ENCODE measurements around the gene CLSTN2. TPM values are rescaled to one million over a fixed set of nuclear protein-coding genes. Genes with fewer than 3 reads are reported as not detected.

Gene CLSTN2
- total RNA-seq, 2 donors from 2014 or later: 0.82 to 1.3 TPM

DNA sequence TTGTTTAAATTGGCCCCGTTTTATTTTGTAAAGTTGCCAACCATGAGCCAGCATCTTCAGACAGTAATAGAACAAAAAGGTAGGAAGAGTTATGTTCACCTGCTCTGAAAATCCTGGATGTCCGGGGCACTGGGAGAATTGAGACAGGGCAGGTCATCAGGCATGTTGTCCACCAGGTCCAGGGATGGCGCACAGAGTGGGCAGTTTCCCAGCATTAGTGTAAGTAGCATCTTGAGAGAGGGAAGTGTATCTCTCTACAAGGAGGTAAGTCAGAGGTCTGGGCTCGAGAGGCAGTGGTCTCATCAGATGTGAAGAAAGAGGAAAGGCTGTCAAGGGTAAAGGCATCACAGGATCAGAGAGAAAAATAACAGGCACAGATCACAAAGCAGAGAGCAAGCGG lies 339.4 kb downstream of the CLSTN2 start:
- Histone ChIP-seq H3K4me1 (no peaks in the 10 kb centered on the region), H3K27ac (no peak overlapping the region), H3K9me3 (no peaks in the 10 kb centered on the region), H3K36me3 (no peaks in the 10 kb centered on the region), H3K27me3 (no peaks in the 10 kb centered on the region), H3K9ac (ENCODE audit: low read depth in 2 of 2, low read length in 2 of 2) (no peak overlapping the region), H3K4me3 (no peak overlapping the region)
- intact Hi-C loops (cut with DNase I): no loop called here
- DNase-seq: no peak
- TF ChIP-seq, protein P1, sequence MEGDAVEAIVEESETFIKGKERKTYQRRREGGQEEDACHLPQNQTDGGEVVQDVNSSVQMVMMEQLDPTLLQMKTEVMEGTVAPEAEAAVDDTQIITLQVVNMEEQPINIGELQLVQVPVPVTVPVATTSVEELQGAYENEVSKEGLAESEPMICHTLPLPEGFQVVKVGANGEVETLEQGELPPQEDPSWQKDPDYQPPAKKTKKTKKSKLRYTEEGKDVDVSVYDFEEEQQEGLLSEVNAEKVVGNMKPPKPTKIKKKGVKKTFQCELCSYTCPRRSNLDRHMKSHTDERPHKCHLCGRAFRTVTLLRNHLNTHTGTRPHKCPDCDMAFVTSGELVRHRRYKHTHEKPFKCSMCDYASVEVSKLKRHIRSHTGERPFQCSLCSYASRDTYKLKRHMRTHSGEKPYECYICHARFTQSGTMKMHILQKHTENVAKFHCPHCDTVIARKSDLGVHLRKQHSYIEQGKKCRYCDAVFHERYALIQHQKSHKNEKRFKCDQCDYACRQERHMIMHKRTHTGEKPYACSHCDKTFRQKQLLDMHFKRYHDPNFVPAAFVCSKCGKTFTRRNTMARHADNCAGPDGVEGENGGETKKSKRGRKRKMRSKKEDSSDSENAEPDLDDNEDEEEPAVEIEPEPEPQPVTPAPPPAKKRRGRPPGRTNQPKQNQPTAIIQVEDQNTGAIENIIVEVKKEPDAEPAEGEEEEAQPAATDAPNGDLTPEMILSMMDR (IDR thresholded peaks at IDR 0.05): no peak

DNA sequence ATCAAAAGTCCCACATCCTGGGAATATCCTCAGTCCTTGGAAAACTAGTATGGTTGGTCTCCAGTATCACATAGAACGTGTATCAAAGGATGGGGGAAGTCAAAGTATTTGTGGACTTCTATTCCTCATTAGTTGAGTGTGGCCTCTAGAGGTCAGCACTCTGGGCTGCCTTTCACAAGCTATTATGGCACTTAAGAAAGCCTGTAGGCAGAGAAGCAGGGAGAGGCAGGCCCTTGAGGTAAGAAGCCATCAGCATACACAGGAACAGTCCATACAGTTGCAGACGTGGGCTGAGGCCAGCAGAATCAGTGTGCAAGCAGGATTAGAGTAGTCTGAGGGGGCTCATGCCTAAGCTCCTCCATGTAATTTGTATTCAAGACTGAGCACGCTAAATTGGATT lies 341.7 kb downstream of the CLSTN2 start:
- no peaks in the 10 kb centered on the region for H3K4me1 ChIP-seq
- TF ChIP-seq, protein P1 (IDR thresholded peaks at IDR 0.05): no peak
- no peak overlapping the region for H3K4me3 ChIP-seq
- intact Hi-C loops (cut with DNase I): no loop called here
- no peak overlapping the region for H3K27ac ChIP-seq
- H3K9me3 ChIP-seq: no peaks in the 10 kb centered on the region
- no peaks in the 10 kb centered on the region for H3K36me3 ChIP-seq
- DNase-seq: no peak
- H3K9ac ChIP-seq (ENCODE audit: low read depth in 2 of 2, low read length in 2 of 2): no peak overlapping the region
- H3K27me3 ChIP-seq: no peaks in the 10 kb centered on the region

DNA sequence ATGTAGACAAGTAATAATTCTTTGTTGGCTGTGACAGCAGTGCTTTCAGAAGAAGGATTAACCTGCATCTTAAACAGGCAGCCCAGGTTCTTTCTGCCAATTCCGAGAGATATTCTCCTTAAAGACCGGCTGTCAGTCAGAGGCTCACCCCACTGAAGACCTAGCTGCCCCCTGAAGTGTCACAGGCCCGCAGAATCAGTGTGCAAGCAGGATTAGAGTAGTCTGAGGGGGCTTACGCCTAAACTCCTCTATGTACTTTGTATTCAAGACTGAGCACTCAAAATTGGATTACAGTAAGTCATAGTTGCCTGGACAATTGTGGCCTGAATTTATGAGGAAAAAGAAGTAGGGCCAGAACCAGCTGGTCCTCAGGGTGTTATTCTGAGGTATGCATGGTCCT lies 342.9 kb downstream of the CLSTN2 start:
- Histone ChIP-seq H3K9me3 (no peaks in the 10 kb centered on the region), H3K4me3 (no peak overlapping the region), H3K27me3 (no peaks in the 10 kb centered on the region), H3K4me1 (no peaks in the 10 kb centered on the region), H3K9ac (ENCODE audit: low read depth in 2 of 2, low read length in 2 of 2) (no peak overlapping the region), H3K27ac (no peak overlapping the region), H3K36me3 (no peaks in the 10 kb centered on the region)
- intact Hi-C loops (cut with DNase I): no loop called here
- DNase-seq: no peak
- TF ChIP-seq, protein P1 (IDR thresholded peaks at IDR 0.05): no peak

DNA sequence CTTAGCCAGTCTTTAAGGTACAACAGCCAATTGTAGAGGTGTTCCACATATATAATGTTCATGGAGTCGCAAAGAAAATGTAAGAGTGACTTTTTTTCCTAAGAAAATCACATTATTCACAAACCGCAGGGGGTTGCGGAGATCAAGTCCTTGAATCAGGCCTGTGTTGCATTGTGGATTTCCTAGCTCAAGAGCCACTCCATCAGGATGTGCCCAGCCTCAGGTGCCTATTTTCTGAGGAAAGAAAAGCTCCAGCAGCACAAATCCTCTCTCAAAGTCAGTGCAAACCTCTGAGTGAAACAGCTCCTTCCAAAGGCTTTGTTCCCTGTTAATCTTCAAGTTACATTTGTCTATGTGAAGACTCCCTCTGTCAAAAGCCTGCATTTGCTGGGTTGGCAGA lies 349.4 kb downstream of the CLSTN2 start:
- no peak overlapping the region for H3K4me3 ChIP-seq
- no peaks in the 10 kb centered on the region for H3K4me1 ChIP-seq
- H3K27me3 ChIP-seq: no peaks in the 10 kb centered on the region
- no peak overlapping the region for H3K9ac ChIP-seq (ENCODE audit: low read depth in 2 of 2, low read length in 2 of 2)
- no peaks in the 10 kb centered on the region for H3K9me3 ChIP-seq
- intact Hi-C loops (cut with DNase I): no loop called here
- TF ChIP-seq, protein P1 (IDR thresholded peaks at IDR 0.05): no peak
- H3K36me3 ChIP-seq: no peaks in the 10 kb centered on the region
- DNase-seq: no peak
- H3K27ac ChIP-seq: no peak overlapping the region

DNA sequence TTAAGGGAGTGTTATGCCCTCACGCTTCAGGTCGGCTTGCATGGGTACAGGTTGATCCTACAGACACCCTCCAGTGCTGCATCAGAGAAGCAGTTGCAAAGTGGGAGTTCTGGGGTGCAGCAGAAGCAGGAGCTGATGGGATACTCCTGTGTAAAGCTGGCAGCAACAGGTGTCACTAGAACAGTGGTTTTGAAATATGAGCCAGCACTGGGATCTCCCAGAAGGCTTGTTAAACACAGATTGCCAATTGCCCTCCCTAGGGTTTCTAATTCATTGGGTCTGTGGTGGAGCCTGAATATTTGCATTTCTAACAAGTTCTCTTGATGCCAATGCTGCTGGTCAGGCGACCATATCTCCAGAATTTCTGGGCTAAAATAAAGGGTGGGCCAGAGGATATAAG lies 350.4 kb downstream of the CLSTN2 start:
- H3K9ac ChIP-seq (ENCODE audit: low read depth in 2 of 2, low read length in 2 of 2): no peak overlapping the region
- H3K9me3 ChIP-seq: no peaks in the 10 kb centered on the region
- H3K4me3 ChIP-seq: no peak overlapping the region
- TF ChIP-seq, protein P1 (IDR thresholded peaks at IDR 0.05): no peak
- no peaks in the 10 kb centered on the region for H3K27me3 ChIP-seq
- no peak for DNase-seq
- H3K4me1 ChIP-seq: no peaks in the 10 kb centered on the region
- intact Hi-C loops (cut with DNase I): no loop called here
- no peaks in the 10 kb centered on the region for H3K36me3 ChIP-seq
- H3K27ac ChIP-seq: no peak overlapping the region

DNA sequence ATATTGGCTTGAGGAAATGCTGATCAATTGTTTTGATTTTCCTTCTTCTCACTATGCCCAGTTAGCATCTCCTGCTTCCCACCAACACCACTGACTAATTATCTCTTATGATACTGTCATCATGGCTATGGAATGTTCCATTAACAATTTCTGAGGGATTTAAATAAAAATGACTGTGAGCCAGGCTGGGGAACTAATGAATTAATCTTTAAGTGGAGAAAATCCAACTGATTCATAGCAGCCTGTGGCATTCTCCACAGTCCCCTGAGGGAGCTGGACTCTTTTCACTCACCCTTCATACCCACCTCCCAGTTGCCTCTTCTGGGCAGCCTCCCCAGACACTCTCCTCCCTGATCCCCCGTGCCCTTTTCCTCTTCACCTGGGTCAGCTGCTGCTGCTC lies 353.6 kb downstream of the CLSTN2 start:
- Histone ChIP-seq H3K27me3 (no peaks in the 10 kb centered on the region), H3K9me3 (no peaks in the 10 kb centered on the region), H3K9ac (ENCODE audit: low read depth in 2 of 2, low read length in 2 of 2) (no peak overlapping the region), H3K36me3 (no peaks in the 10 kb centered on the region), H3K27ac (no peak overlapping the region), H3K4me1 (no peaks in the 10 kb centered on the region), H3K4me3 (no peak overlapping the region)
- DNase-seq: no peak
- TF ChIP-seq, protein P1 (IDR thresholded peaks at IDR 0.05): no peak
- intact Hi-C loops (cut with DNase I): no loop called here

Measured in colonic mucosa (tissue), 4 donors.